ENCODE results near the gene BBOF1.

DNA sequence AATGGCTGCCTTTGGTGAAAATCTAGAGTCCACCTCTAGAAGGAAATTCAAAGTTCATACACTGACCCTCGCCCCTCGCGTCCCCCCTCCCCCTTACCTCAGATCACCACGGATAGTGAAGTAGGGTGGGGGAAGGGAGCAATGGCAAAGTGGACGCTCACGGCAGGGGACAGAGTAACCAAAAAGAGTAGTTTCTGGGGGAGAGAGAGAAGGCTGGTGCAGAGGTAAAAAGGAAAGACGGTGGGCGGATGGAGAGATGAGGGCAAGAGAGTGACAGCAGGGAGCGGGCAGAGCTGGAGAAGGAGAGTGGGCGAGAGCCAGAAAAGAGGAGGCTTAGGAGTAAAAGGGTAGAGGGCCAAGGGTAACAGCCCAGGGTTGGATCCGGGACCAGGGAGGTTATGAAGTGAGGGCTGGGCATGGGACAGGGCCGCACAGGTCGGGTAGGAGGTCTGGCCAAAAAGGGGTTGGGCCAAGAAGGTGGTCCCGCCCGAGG lies 64.7 kb downstream of the BBOF1 start:
- TF ChIP-seq CTCF (IDR thresholded peaks at IDR 0.05 in 2 of 3, conservative IDR thresholded peaks at IDR 0.05 in 1 of 3; ENCODE audit: borderline replicate concordance in 1 of 3, insufficient read depth in 1 of 3, low read depth in 2 of 3, low read length in 2 of 3) (no peak), MAX (IDR thresholded peaks at IDR 0.05) (no peak), CEBPB (IDR thresholded peaks at IDR 0.05; ENCODE audit: low read depth) (no peak), RAD21 (IDR thresholded peaks at IDR 0.05; ENCODE audit: low read depth) (no peak), EZH2 (IDR thresholded peaks at IDR 0.05) (no peak), SIN3A (IDR thresholded peaks at IDR 0.05; ENCODE audit: low read depth) (no peak), POLR2A (IDR thresholded peaks at IDR 0.05; ENCODE audit: borderline replicate concordance, extremely low read depth, insufficient read depth, insufficient read length) (no peak)
- TF ChIP-seq, protein P1, sequence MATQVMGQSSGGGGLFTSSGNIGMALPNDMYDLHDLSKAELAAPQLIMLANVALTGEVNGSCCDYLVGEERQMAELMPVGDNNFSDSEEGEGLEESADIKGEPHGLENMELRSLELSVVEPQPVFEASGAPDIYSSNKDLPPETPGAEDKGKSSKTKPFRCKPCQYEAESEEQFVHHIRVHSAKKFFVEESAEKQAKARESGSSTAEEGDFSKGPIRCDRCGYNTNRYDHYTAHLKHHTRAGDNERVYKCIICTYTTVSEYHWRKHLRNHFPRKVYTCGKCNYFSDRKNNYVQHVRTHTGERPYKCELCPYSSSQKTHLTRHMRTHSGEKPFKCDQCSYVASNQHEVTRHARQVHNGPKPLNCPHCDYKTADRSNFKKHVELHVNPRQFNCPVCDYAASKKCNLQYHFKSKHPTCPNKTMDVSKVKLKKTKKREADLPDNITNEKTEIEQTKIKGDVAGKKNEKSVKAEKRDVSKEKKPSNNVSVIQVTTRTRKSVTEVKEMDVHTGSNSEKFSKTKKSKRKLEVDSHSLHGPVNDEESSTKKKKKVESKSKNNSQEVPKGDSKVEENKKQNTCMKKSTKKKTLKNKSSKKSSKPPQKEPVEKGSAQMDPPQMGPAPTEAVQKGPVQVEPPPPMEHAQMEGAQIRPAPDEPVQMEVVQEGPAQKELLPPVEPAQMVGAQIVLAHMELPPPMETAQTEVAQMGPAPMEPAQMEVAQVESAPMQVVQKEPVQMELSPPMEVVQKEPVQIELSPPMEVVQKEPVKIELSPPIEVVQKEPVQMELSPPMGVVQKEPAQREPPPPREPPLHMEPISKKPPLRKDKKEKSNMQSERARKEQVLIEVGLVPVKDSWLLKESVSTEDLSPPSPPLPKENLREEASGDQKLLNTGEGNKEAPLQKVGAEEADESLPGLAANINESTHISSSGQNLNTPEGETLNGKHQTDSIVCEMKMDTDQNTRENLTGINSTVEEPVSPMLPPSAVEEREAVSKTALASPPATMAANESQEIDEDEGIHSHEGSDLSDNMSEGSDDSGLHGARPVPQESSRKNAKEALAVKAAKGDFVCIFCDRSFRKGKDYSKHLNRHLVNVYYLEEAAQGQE (IDR thresholded peaks at IDR 0.05; ENCODE audit: low read depth): no peak
- TF ChIP-seq, protein P2, sequence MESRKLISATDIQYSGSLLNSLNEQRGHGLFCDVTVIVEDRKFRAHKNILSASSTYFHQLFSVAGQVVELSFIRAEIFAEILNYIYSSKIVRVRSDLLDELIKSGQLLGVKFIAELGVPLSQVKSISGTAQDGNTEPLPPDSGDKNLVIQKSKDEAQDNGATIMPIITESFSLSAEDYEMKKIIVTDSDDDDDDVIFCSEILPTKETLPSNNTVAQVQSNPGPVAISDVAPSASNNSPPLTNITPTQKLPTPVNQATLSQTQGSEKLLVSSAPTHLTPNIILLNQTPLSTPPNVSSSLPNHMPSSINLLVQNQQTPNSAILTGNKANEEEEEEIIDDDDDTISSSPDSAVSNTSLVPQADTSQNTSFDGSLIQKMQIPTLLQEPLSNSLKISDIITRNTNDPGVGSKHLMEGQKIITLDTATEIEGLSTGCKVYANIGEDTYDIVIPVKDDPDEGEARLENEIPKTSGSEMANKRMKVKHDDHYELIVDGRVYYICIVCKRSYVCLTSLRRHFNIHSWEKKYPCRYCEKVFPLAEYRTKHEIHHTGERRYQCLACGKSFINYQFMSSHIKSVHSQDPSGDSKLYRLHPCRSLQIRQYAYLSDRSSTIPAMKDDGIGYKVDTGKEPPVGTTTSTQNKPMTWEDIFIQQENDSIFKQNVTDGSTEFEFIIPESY (IDR thresholded peaks at IDR 0.05; ENCODE audit: extremely low read depth, insufficient replicate concordance, low read length): no peak
